Loucy (cell line): Measurements from ENCODE around the gene PAQR9.

Experiments
- H2AFZ ChIP-seq: fragments of 200-600 bp; sonication (generic); 2 replicates; pipeline ENCODE4 v1.6.0; 2016; ENCODE audit warnings: antibody characterized with exemption, mild to moderate bottlenecking, low read length, moderate library complexity
- H3F3A ChIP-seq: fragments of 200-600 bp; 2 replicates; pipeline ENCODE4 v1.6.0; 2016; ENCODE audit warnings: antibody characterized with exemption, low read depth, mild to moderate bottlenecking
- H3K27me3 ChIP-seq: fragments of 200-600 bp; sonication (generic); 2 replicates; pipeline ENCODE4 v1.6.1; 2014; ENCODE audit warnings: low read length, mild to moderate bottlenecking; ENCODE audit not compliant: insufficient read depth, poor library complexity, severe bottlenecking
- H3K36me3 ChIP-seq: fragments of 200-600 bp; sonication (generic); 2 replicates; pipeline ENCODE4 v1.6.1; 2016; ENCODE audit warnings: low read length; ENCODE audit not compliant: insufficient read depth
- H3K4me1 ChIP-seq: fragments of 200-600 bp; sonication (generic); 2 replicates; pipeline ENCODE4 v1.5.1; 2014; ENCODE audit warnings: low read length, mild to moderate bottlenecking; ENCODE audit not compliant: insufficient read depth, poor library complexity, severe bottlenecking
- H3K4me2 ChIP-seq: fragments of 200-600 bp; sonication (generic); 2 replicates; pipeline ENCODE4 v1.6.0; 2014; ENCODE audit warnings: antibody characterized with exemption, low read length, low read depth, mild to moderate bottlenecking; ENCODE audit not compliant: poor library complexity, severe bottlenecking
- H3K4me3 ChIP-seq: fragments of 200-600 bp; sonication (generic); 2 replicates; pipeline ENCODE4 v1.5.1; 2014; ENCODE audit warnings: low read length, mild to moderate bottlenecking, mixed read lengths; ENCODE audit not compliant: poor library complexity, severe bottlenecking
- H3K79me2 ChIP-seq: fragments of 200-600 bp; sonication (generic); 2 replicates; pipeline ENCODE4 v1.6.1; 2014; ENCODE audit warnings: low read length; ENCODE audit not compliant: insufficient read depth
- H3K9ac ChIP-seq: fragments of 200-600 bp; sonication (generic); 2 replicates; pipeline ENCODE4 v1.6.0; 2014; ENCODE audit warnings: mild to moderate bottlenecking, low read depth, low read length, moderate library complexity; ENCODE audit not compliant: poor library complexity, severe bottlenecking
- H3K9me2 ChIP-seq: fragments of 200-600 bp; sonication (generic); replicated peaks from 2 replicates; pipeline ENCODE4 v1.6.1; 2016; ENCODE audit warnings: low read depth, low read length, mixed read lengths
- H3K9me3 ChIP-seq: fragments of 200-600 bp; sonication (generic); 2 replicates; pipeline ENCODE4 v1.6.1; 2014; ENCODE audit warnings: mild to moderate bottlenecking, antibody characterized with exemption, low read length, low read depth; ENCODE audit not compliant: insufficient read depth
- H4K20me1 ChIP-seq: fragments of 200-600 bp; sonication (generic); 2 replicates; pipeline ENCODE4 v1.6.0; 2014; ENCODE audit warnings: antibody characterized with exemption, low read length, mild to moderate bottlenecking; ENCODE audit not compliant: insufficient read depth, poor library complexity, severe bottlenecking
- CTCF ChIP-seq: fragments of 200-600 bp; sonication (generic); conservative IDR thresholded peaks from 2 replicates; pipeline ENCODE4 v1.5.1; 2014; ENCODE audit warnings: mild to moderate bottlenecking, antibody characterized with exemption, low read length
- EZH2phosphoT487 ChIP-seq: fragments of 200-600 bp; IDR thresholded peaks from 2 replicates; pipeline ENCODE4 v1.6.1; 2018; ENCODE audit warnings: antibody characterized with exemption, mild to moderate bottlenecking, moderate library complexity, borderline replicate concordance

PAQR9 gene

GRCh38 chr3:142963516-142964448, at the start of gene PAQR9:
TSS of gene PAQR9 (minus strand) at chr3:142963674. CDS start at chr3:142963336, 338 bp downstream.
- Histone ChIP-seq H3K9ac (no peak within 1 kb of the TSS), H3K9me3 (no peaks in the 10 kb centered on the region), H3K27me3 (no peaks in the 10 kb centered on the region), H3K79me2 (no peaks in the 10 kb centered on the region), H3K4me1 (no peaks in the 10 kb centered on the region), H3K36me3 (no peaks in the 10 kb centered on the region), H4K20me1 (no peaks in the 10 kb centered on the region), H3K9me2 (no peaks in the 10 kb centered on the region), H3K4me2 (no peak within 1 kb of the TSS), H2AFZ (no peak within 1 kb of the TSS), H3K4me3 (no peak within 1 kb of the TSS), H3F3A (no peaks in the 10 kb centered on the region)
- TF ChIP-seq EZH2phosphoT487: no peak
- no peak for TF ChIP-seq CTCF

GRCh38 chr3:143011705-143012104, 48.2 kb upstream of the PAQR9 start:
- H3K4me2 ChIP-seq: no peak overlapping the region

GRCh38 chr3:143010024-143010423, 46.5 kb upstream of the PAQR9 start:
- Histone ChIP-seq H3K36me3 (peaks cover 40% of the 10 kb centered on the region), H3K9me2 (no peaks in the 10 kb centered on the region), H3K4me1 (peaks cover 27% of the 10 kb centered on the region), H3F3A (no peaks in the 10 kb centered on the region), H3K9ac (no peak overlapping the region), H4K20me1 (peaks cover 96% of the 10 kb centered on the region), H3K4me2 (peak overlapping the region; percentile 39), H3K9me3 (no peaks in the 10 kb centered on the region), H3K79me2 (peaks cover 96% of the 10 kb centered on the region), H3K27me3 (no peaks in the 10 kb centered on the region), H3K4me3 (no peak overlapping the region), H2AFZ (no peak overlapping the region)
- TF ChIP-seq EZH2phosphoT487 (no peak), CTCF (no peak)

More at GRCh38 chr3:143011705-143012104, 48.2 kb upstream of the PAQR9 start:
- H3K9me2 ChIP-seq: no peaks in the 10 kb centered on the region
- H3K27me3 ChIP-seq: no peaks in the 10 kb centered on the region
- H4K20me1 ChIP-seq: peaks cover 89% of the 10 kb centered on the region
- no peak overlapping the region for H2AFZ ChIP-seq
- no peak overlapping the region for H3K4me3 ChIP-seq
- no peak for TF ChIP-seq EZH2phosphoT487
- no peak for TF ChIP-seq CTCF
- H3K79me2 ChIP-seq: peaks cover 79% of the 10 kb centered on the region
- no peaks in the 10 kb centered on the region for H3K9me3 ChIP-seq
- H3K9ac ChIP-seq: no peak overlapping the region
- H3K4me1 ChIP-seq: peaks cover 15% of the 10 kb centered on the region
- H3F3A ChIP-seq: no peaks in the 10 kb centered on the region; the same call in 1 of the 2 replicates
- peaks cover 56% of the 10 kb centered on the region for H3K36me3 ChIP-seq
